Activated CD4-positive, alpha-beta T cell treated with anti-CD3 and anti-CD28 coated beads, Interleukin-2, amount 50 U/mL, for 1 hour (primary cell): Measurements from ENCODE around the gene RHBDF2.
"Not testable (repeated sequence)": the region's sequence is repeated elsewhere in the genome, so short reads cannot be mapped to it uniquely, and the experiment has no call there.

Experiments used
- DNase-seq: peaks from one replicate; pipeline ENCODE4 v3.0.0-alpha.2; 2020

Gene RHBDF2

GRCh38 chr17:76523084-76524037, 22.1 kb upstream of the RHBDF2 start:
- peak; percentile 82 for DNase-seq

GRCh38 chr17:76521683-76522082, 20.5 kb upstream of the RHBDF2 start:
- DNase-seq, result not testable (repeated sequence)

- DNase-seq, result no peak
Observed at GRCh38 chr17:76521262-76521661, 20.0 kb upstream of the RHBDF2 start.

DNA sequence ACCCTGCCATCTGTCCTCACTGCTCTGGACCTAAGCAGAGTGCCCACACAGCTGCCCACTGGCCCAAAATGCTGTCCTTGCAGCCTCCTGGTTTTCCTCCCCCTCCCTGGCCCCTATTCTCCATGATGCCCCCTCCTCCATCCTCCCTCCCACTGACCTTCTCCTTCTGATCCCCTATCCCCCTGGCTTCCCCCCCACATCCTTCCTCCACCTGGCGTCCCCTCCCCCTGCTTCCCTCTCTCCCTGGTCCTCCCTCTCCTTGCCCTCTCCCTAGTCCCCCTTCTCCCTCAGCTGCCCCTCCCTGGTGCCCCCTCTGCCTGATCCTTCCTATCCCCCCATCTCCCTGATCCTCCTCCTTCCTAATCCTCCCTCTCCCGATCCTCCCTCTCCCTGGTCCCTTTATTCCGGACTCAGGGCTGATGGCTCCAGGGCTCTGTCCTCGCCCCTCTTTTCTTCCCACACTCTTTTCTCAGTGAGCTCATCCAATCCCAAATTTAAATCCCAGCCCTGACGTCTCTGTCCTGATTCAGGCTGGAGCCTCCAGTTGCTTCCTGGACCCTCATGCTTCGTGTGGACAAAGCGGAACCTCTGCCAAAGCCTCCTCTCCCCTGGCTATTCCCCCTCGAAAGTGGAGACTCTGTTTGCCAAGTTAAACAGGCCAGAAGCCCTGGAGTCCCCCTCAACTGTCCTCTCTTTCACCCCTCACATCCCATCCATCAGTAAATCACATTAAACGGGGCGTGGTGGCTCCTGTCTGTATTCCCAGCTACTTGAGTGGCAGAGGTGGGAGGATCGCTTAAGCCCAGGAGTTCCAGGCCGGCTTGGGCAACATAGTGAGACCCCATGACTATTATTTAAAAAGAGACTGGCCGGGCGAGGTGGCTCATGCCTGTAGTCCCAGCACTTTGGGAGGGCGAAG, 18.1 kb upstream of the RHBDF2 start:
- no peak for DNase-seq

DNA sequence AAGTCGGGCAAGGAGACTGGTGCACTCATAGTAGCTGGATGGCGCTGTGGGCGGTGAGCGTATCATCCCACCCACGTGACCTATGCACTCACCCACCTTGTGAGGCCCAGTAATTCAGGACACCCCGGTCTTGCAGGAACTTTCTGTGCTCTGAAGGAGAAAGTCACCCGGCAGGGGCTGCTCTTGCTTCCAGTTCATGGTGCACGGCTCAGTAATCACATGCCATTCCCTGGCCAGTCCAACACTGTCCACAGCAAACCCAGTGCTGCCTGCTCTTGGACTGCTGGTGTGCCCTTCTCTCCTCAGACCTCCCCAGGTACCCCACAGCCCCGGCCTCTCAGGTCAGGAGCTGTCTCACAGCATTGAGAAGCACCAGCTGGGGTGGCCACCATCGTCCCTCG, 16.4 kb upstream of the RHBDF2 start:
- no peak for DNase-seq

DNA sequence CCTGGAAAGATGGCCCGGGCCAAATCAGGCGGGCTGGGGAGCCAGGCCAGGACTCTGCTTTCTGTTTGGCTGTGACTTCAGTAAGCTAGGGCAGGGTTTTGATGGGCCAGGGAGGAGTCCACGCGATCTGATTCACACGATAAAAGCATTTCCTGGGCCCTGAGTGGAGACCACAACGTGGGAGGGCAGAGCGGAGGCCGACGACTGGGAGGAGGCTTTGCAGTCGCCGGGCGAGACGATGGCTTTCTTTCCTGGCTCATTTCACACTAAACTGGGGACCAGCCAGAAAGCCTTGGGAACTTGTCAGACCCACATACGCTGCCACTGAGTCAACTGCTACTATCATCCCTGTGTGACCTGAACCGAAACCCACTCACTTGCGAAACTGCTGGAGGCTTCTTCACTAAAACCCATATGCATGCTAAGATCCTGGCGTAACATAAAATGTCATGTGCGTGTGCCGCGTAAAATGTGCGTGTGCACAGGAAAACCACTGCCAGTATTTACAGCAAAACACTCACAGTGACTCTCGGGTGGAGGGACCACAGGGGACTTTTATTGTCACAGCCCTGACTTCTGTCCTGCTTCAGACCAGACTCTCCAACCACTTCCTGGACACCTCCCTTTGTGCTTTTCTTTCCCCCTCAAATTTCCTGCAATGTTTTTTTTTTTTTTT, 14.2 kb upstream of the RHBDF2 start:
- DNase-seq, result peak; percentile 77

DNA sequence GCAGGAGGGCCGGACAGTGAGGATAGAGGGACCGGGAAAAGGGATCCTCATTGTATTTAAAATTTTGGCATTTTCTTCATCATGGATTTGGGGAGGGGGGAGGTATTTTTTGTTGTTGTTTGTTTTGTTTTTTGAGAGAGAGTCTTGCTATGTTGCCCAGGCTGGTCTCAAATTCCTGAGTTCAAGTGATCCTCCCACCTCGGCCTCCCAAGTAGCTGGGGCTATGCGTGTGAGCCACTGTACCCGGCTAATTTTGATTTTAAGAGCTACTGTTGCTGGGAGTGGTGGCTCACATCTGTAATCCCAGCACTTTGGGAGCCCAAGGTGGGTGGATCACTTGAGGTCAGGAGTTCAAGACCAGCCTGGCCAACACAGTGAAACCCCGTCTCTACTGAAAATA, 13.1 kb upstream of the RHBDF2 start:
- not testable (repeated sequence) for DNase-seq

GRCh38 chr17:76513306-76513692, 12.1 kb upstream of the RHBDF2 start:
- DNase-seq, result no peak

- no peak for DNase-seq
Observed at GRCh38 chr17:76512366-76513305, 11.4 kb upstream of the RHBDF2 start.

DNA sequence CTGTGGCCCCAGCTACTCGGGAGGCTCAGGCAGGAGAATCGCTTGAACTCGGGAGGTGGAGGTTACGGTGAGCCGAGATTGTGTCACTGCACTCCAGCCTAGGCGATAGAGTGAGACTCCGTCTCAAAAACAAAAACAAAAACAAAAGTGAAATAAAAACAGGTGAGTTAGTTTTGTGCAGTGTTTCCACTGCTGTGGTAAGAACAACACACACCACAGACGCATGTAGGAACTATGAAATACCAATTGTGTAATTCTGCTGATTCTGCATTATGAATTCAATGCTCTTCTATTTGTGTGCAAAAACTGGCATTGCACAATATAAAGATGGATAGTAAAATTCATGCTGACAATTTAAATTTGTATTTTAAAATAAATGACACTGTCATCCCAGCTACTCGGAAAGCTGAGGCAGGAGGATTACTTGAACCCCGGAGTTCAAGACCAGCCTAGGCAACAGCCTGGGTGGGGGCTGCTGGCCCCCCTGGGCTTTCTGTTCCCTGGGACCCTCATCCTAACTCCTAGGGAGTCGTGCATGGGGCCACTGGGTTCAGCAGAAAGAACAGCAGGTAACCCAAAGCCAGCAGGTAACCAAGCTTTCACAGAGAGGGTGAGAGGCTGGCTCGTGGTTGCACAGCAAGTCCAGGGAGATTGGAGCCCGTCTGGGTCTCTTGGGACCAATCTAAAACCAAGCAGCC, 10.6 kb upstream of the RHBDF2 start:
- DNase-seq, result no peak

DNA sequence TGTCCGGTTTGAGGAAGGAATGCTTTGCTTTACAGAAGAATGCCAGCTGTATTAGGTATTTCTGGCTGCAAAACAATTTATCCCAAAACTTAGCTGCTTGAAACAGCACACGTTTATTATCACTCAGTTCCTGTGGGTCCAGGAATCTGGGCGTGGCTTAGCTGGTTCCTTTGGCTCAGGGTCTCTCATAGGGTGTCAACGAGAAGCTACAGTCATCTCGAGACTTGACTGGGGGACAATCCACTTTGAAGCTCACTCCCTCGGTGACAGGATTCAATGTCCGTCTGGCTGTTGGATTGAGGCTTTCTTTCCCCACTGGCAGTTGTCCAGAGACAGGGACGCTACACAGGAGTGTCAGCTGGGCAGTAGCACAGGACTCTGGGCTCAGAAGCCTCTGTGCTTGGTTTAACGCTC, 9.6 kb upstream of the RHBDF2 start:
- DNase-seq, result no peak

GRCh38 chr17:76508472-76509063, 7.3 kb upstream of the RHBDF2 start:
- not testable (repeated sequence) for DNase-seq

- peak; percentile 88 for DNase-seq
Observed at GRCh38 chr17:76506408-76507345, 5.5 kb upstream of the RHBDF2 start.

DNA sequence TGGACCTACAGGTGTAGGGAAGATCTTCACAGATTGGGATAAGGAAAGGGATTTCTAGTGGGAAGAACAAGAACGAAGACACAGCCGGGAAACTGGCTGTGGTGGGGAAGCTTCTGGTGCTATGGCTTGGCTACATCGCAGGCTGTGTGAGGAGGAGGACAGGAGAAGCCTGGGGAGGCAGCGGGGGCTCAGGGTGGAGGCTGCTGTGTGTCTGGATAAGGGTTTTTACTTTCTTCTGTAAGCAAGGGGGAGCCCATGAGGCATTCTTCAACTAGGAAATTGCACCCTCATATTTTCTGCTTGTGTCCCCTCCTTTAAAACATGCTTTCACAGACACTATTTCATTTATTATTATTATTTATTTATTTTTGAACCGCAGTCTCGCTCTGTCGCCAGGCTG, 2.9 kb upstream of the RHBDF2 start:
- no peak for DNase-seq

GRCh38 chr17:76502341-76503211, 1.4 kb upstream of the RHBDF2 start:
- DNase-seq, result no peak

- no peak for DNase-seq
Observed at GRCh38 chr17:76501827-76502307, 644 bp upstream of the RHBDF2 start.

DNA sequence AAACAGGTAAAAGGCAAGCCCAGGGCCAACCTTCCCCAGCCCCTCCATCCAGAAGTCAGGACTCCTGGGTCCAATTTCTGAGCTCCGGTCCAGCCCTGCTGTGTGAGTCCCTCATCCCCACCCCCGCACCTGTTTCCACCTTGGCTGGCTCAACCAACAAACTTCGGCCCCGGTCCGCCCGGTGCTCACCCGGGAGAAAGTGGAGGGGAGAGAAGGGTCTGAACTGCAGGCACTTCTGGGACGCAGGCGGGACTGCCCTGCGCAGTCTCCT, 541 bp downstream of the RHBDF2 start:
- no peak for DNase-seq

DNA sequence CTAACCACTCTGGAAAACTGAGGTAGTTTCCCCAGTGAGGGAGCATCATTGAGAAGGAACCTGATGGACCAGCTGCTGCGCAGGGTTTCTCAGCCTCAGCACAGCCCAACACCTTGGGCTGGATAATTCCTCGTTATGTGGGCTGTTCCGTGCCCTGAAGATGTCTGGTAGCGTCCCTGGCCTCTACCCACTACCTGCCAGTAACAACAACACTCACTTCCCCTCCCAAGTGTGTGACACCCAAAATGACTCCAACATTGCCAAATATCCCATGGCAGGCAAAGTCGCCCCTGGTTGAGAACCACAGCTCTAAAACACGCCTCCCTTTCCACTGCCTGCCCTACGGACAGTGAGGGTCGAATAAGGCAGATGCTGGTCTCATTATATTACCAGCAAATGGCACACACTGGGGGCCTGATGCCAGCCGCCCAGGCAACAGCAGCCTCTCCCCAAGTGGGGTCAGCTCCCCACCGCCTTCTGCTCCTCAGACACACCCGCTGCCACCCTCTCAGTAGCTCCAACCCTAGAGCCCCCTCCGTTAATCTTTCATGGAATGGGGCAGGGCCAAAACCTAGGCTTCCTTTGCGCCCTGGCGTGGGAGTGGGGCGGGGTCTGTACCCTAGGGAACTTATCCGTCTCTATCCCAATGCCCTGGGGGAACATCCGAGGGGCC, 1.0 kb downstream of the RHBDF2 start:
- DNase-seq, result no peak
